SK-N-SH treated with all-trans-retinoic acid at 6 μM for 48 hours (cell line): ENCODE data around the gene STX12.
A peak's percentile ranks its signal among the peaks of the same experiment; 100 is the strongest.

Experiments
- ATAC-seq: fragments of 200-7000 bp; cut with Tn5 transposase; 3 replicates; pipeline ENCODE4 v1.9.1; 2020; ENCODE audit warnings: mild to moderate bottlenecking, moderate library complexity
- ARNTL ChIP-seq: fragments of 450-650 bp; formaldehyde crosslinking; IDR thresholded peaks from 2 replicates; pipeline ENCODE4 v1.5.0; 2020; ENCODE audit warnings: low read depth, mild to moderate bottlenecking, moderate library complexity, borderline replicate concordance
- BACH2 ChIP-seq: fragments of 250-450 bp; sonication (Bioruptor Pico); IDR thresholded peaks from 2 replicates; pipeline ENCODE4 v1.9.0; 2021; ENCODE audit warnings: mild to moderate bottlenecking, borderline replicate concordance
- CSDC2 ChIP-seq: fragments of 250-450 bp; sonication (Bioruptor Pico); IDR thresholded peaks from 2 replicates; pipeline ENCODE4 v1.5.0; 2020; ENCODE audit warnings: mild to moderate bottlenecking, moderate library complexity
- ESRRG ChIP-seq: fragments of 250-450 bp; sonication (Bioruptor Pico); IDR thresholded peaks from 2 replicates; pipeline ENCODE4 v1.6.1; 2021; ENCODE audit warnings: mild to moderate bottlenecking
- GLIS3 ChIP-seq: fragments of 250-450 bp; sonication (Bioruptor Pico); IDR thresholded peaks from 2 replicates; pipeline ENCODE4 v1.5.0; 2020; ENCODE audit warnings: mild to moderate bottlenecking, moderate library complexity
- ISL1 ChIP-seq: fragments of 250-450 bp; sonication (Bioruptor Pico); IDR thresholded peaks from 2 replicates; pipeline ENCODE4 v2.1.2; 2022; ENCODE audit warnings: mild to moderate bottlenecking, moderate library complexity
- POU6F1 ChIP-seq: fragments of 250-450 bp; sonication (Bioruptor Pico); IDR thresholded peaks from 2 replicates; pipeline ENCODE4 v1.8.0; 2021; ENCODE audit warnings: low read depth, mild to moderate bottlenecking, moderate library complexity, borderline replicate concordance
- PPARA ChIP-seq: fragments of 250-450 bp; sonication (Bioruptor Pico); IDR thresholded peaks from 2 replicates; pipeline ENCODE4 v1.5.0; 2020; ENCODE audit warnings: mild to moderate bottlenecking, borderline replicate concordance
- RARB ChIP-seq: fragments of 250-450 bp; sonication (Bioruptor Pico); IDR thresholded peaks from 2 replicates; pipeline ENCODE4 v1.8.0; 2021; ENCODE audit warnings: mild to moderate bottlenecking, moderate library complexity
- TCF4 ChIP-seq: fragments of 250-450 bp; sonication (Bioruptor Pico); IDR thresholded peaks from 2 replicates; pipeline ENCODE4 v1.8.0; 2021; ENCODE audit warnings: mild to moderate bottlenecking, moderate library complexity, borderline replicate concordance
- TOX ChIP-seq: fragments of 250-450 bp; sonication (Bioruptor Pico); IDR thresholded peaks from 2 replicates; pipeline ENCODE4 v1.8.0; 2021; ENCODE audit warnings: mild to moderate bottlenecking, moderate library complexity, borderline replicate concordance
- ZC3H10 ChIP-seq: fragments of 250-450 bp; sonication (Bioruptor Pico); IDR thresholded peaks from 2 replicates; pipeline ENCODE4 v1.5.1; 2021; ENCODE audit warnings: mild to moderate bottlenecking, moderate library complexity
- ZFP30 ChIP-seq: fragments of 450-650 bp; formaldehyde crosslinking; IDR thresholded peaks from 2 replicates; pipeline ENCODE4 v1.5.0; 2022; ENCODE audit warnings: mild to moderate bottlenecking, moderate library complexity
- ZNF565 ChIP-seq: fragments of 450-650 bp; formaldehyde crosslinking; conservative IDR thresholded peaks from 2 replicates; pipeline ENCODE4 v1.5.0; 2020; ENCODE audit warnings: low read depth, mild to moderate bottlenecking, moderate library complexity
- ZNF70 ChIP-seq: fragments of 450-650 bp; formaldehyde crosslinking; IDR thresholded peaks from 2 replicates; pipeline ENCODE4 v1.5.0; 2020; ENCODE audit warnings: mild to moderate bottlenecking, moderate library complexity
- ZNF8 ChIP-seq: fragments of 450-650 bp; formaldehyde crosslinking; IDR thresholded peaks from 2 replicates; pipeline ENCODE4 v1.5.0; 2020; ENCODE audit warnings: mild to moderate bottlenecking, moderate library complexity
- TF ChIP-seq, protein P1 (sequence below): fragments of 250-450 bp; sonication (Bioruptor Pico); IDR thresholded peaks from 2 replicates; pipeline ENCODE4 v1.5.1; 2021; ENCODE audit warnings: mild to moderate bottlenecking, moderate library complexity
- TF ChIP-seq, protein P2 (sequence below): fragments of 250-450 bp; sonication (Bioruptor Pico); IDR thresholded peaks from 2 replicates; pipeline ENCODE4 v1.5.1; 2020; ENCODE audit warnings: low read depth, mild to moderate bottlenecking, moderate library complexity
- TF ChIP-seq, protein P3 (sequence below): fragments of 250-450 bp; sonication (Bioruptor Pico); IDR thresholded peaks from 2 replicates; pipeline ENCODE4 v1.5.0; 2020; ENCODE audit warnings: mild to moderate bottlenecking, moderate library complexity

Gene STX12

GRCh38 chr1:27862671-27863537, 89.9 kb downstream of the STX12 start:
- ATAC-seq, result peak; percentile 89

GRCh38 chr1:27863538-27863915, 90.5 kb downstream of the STX12 start:
- no peak for ATAC-seq
- no peak for TF ChIP-seq ISL1 (CRISPR knock-in tag)
- TF ChIP-seq TOX (CRISPR knock-in tag), result no peak
- no peak for TF ChIP-seq ARNTL (CRISPR knock-in tag)
- no peak for TF ChIP-seq CSDC2 (CRISPR knock-in tag)
- TF ChIP-seq, protein P1, sequence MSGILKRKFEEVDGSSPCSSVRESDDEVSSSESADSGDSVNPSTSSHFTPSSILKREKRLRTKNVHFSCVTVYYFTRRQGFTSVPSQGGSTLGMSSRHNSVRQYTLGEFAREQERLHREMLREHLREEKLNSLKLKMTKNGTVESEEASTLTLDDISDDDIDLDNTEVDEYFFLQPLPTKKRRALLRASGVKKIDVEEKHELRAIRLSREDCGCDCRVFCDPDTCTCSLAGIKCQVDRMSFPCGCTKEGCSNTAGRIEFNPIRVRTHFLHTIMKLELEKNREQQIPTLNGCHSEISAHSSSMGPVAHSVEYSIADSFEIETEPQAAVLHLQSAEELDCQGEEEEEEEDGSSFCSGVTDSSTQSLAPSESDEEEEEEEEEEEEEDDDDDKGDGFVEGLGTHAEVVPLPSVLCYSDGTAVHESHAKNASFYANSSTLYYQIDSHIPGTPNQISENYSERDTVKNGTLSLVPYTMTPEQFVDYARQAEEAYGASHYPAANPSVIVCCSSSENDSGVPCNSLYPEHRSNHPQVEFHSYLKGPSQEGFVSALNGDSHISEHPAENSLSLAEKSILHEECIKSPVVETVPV, result no peak
- TF ChIP-seq ZNF565 (CRISPR knock-in tag), result no peak
- TF ChIP-seq ZNF70 (CRISPR knock-in tag), result no peak
- no peak for TF ChIP-seq BACH2 (CRISPR knock-in tag)
- TF ChIP-seq GLIS3 (CRISPR knock-in tag), result no peak
- no peak for TF ChIP-seq ESRRG

More at GRCh38 chr1:27862671-27863537, 89.9 kb downstream of the STX12 start:
- TF ChIP-seq ZNF70 (CRISPR knock-in tag) (no peak), POU6F1 (CRISPR knock-in tag) (no peak), TCF4 (CRISPR knock-in tag) (no peak), ARNTL (CRISPR knock-in tag) (no peak), RARB (no peak), ZNF565 (CRISPR knock-in tag) (no peak), ISL1 (CRISPR knock-in tag) (no peak), PPARA (no peak), ZNF8 (CRISPR knock-in tag) (no peak), BACH2 (CRISPR knock-in tag) (no peak), ZC3H10 (CRISPR knock-in tag) (no peak), ESRRG (no peak), GLIS3 (CRISPR knock-in tag) (no peak), ZFP30 (CRISPR knock-in tag) (no peak)
- TF ChIP-seq, protein P1, result no peak
- TF ChIP-seq, protein P2, sequence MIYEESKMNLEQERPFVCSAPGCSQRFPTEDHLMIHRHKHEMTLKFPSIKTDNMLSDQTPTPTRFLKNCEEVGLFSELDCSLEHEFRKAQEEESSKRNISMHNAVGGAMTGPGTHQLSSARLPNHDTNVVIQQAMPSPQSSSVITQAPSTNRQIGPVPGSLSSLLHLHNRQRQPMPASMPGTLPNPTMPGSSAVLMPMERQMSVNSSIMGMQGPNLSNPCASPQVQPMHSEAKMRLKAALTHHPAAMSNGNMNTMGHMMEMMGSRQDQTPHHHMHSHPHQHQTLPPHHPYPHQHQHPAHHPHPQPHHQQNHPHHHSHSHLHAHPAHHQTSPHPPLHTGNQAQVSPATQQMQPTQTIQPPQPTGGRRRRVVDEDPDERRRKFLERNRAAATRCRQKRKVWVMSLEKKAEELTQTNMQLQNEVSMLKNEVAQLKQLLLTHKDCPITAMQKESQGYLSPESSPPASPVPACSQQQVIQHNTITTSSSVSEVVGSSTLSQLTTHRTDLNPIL (CRISPR knock-in tag), result no peak

- TF ChIP-seq, protein P3, sequence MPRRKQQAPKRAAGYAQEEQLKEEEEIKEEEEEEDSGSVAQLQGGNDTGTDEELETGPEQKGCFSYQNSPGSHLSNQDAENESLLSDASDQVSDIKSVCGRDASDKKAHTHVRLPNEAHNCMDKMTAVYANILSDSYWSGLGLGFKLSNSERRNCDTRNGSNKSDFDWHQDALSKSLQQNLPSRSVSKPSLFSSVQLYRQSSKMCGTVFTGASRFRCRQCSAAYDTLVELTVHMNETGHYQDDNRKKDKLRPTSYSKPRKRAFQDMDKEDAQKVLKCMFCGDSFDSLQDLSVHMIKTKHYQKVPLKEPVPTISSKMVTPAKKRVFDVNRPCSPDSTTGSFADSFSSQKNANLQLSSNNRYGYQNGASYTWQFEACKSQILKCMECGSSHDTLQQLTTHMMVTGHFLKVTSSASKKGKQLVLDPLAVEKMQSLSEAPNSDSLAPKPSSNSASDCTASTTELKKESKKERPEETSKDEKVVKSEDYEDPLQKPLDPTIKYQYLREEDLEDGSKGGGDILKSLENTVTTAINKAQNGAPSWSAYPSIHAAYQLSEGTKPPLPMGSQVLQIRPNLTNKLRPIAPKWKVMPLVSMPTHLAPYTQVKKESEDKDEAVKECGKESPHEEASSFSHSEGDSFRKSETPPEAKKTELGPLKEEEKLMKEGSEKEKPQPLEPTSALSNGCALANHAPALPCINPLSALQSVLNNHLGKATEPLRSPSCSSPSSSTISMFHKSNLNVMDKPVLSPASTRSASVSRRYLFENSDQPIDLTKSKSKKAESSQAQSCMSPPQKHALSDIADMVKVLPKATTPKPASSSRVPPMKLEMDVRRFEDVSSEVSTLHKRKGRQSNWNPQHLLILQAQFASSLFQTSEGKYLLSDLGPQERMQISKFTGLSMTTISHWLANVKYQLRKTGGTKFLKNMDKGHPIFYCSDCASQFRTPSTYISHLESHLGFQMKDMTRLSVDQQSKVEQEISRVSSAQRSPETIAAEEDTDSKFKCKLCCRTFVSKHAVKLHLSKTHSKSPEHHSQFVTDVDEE, result no peak
- TF ChIP-seq CSDC2 (CRISPR knock-in tag) (no peak), ZNF565 (CRISPR knock-in tag) (no peak)
- ATAC-seq, result no peak
These were observed 91.4 kb downstream of the STX12 start for GRCh38 chr1:27864264-27864895.
